Fibroblast of skin of right biceps (primary cell): ENCODE results near the gene STX4.

Experiments
- DNase-seq: peaks from one replicate; pipeline ENCODE4 v3.0.0-alpha.2; 2013

Gene STX4

DNA sequence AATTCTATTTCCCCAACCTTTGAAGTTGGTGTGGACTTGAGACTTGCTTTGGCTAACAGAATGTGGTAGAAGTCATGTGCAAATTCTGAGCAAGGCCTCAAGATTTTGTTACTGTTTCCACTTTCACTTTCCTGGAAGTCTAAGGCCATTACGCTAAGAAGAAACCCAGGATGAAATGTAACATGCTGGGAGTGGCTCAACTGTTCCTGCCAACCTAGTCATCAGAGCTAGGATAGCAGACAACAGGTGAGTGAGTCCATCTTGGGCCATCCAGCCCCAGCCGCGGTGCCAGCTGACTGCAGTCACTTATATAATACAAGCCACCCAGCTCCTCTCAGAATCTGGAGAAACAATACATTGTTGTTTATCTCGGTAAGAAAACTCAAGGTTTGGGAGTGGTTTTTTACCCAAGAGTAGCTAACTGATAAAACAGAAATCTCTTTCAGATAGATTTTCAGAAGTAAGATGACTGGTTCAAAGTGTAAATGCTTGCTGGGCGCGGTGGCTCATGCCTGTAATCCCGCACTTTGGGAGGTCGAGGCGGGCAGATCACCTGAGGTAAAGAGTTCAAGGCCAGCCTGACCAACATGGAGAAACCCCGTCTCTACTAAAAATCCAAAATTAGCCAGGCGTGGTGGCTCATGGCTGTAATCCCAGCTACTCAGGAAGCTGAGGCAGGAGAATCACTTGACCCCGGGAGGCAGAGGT lies 10.7 kb upstream of the STX4 start:
- DNase-seq: no peak

DNA sequence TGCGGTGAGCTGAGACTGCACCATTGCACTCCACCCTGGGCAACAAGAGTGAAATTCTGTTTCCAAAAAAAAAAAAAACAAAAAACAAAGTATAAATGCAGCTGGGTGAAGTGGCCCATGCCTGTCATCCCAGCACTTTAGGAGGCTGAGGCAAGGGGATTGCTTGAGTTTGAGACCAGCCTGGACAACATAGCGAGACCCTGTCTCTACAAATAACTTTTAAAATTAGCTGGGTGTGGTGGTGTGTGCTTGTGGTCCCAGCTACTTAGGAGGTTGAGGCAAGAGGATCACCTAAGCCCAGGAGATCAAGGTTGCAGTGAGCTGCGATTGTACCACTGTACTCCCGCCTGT lies 10.1 kb upstream of the STX4 start:
- DNase-seq: no peak

DNA sequence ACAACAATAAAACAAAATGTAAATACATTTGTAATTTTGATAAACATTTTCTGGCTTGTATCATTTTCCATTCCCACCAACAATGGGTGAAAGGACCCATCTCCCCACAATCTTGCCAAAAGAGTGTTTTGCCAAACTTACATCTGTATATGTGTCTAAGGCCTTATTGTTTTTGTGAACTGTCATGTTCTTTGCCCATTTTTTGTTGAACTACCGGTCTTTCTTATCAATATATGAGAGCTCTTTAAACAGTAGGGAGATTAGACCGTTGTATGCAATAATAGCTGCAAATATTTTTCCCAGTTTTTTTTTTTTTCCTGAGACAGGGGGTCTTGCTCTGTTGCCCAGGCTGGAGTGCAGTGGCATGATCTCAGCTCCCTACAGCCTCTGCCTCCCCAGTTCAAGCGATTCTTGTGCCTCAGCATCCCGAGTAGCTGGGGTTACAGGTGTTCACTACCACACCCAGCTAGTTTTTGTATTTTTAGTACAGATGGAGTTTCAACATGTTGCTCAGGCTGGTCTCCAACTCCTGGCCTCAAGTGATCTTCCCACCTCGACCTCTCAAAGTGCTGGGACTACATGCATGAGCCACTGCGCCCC lies 9.6 kb upstream of the STX4 start:
- no peak for DNase-seq

- DNase-seq: no peak
Observed at GRCh38 chr16:31025339-31025738, 8.0 kb upstream of the STX4 start.

- no peak for DNase-seq
Observed at GRCh38 chr16:31029272-31029671, 4.1 kb upstream of the STX4 start.

DNA sequence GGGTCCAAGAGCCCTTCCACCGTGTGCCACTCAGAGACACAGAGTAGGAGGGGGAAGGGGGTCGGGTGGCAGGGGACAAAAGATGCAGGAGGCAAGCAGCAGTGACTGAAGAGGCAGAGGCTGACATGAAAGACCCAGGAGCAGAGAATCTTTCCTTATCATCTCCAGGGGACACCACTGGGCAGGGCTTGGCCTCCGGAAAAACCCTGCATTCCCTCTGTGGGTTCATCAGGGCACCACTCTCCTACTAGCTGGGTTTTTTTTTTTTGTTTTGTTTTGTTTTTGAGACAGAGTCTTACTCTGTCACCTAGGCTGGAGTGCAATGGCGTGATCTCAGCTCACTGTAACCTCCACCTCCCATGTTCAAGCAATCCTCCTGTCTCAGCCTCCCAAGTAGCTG lies 2.1 kb upstream of the STX4 start:
- no peak for DNase-seq

- peak; percentile 77 for DNase-seq
Observed at GRCh38 chr16:31033709-31034492, 543 bp downstream of the STX4 start.

- DNase-seq: no peak
Observed at GRCh38 chr16:31036691-31037090, 3.3 kb downstream of the STX4 start.

GRCh38 chr16:31038993-31039392 lies 5.6 kb downstream of the STX4 start:
- no peak for DNase-seq

GRCh38 chr16:31042866-31043265 lies 9.5 kb downstream of the STX4 start:
- no peak for DNase-seq

DNA sequence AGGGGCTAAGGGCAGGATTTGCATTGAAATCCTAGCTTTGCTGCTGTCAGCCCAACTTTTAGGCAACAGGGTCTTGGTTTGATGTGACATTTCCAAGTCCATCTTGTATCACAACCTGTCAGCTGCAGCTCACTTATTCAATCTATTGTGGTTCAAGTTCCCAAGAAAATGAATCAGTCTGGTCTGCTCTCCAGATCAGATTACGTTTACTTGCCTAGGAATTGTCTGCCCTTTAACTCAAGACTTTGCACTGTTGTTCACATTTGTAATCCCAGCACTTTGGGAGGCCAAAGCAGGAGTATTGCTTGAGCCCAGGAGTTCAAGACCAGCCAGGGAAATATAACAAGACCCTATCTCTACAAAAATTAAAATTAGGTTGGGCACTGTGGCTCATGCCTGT lies 10.0 kb downstream of the STX4 start:
- no peak for DNase-seq

DNA sequence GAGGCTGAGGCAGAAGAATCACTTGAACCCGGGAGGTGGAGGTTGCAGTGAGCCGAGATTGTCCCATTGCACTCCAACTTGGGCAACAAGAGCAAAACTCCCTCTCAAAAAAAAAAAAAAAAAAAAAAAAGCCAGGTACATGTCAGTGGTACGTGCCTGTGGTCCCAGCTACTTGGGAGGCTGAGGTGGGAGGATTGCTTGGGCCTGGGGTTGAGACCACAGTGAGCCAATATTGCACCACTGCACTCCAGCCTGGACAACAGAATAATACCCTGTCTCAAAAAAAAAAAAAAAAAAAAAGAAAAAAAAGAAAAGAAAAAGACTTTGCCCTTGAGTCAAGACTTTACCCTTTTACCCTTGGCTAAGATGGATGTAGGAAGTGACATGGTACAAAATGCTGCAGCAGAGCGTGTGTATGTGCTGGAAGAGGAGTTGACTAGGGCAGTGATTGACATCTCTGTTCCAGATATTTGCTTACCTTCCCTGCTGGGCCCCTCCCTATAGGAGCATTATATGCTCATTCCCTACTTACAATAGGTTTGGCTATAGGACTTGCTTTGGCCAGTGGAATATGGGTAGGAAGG lies 10.6 kb downstream of the STX4 start:
- no peak for DNase-seq

GRCh38 chr16:31050280-31051030 lies 17.1 kb downstream of the STX4 start:
- DNase-seq: no peak

DNA sequence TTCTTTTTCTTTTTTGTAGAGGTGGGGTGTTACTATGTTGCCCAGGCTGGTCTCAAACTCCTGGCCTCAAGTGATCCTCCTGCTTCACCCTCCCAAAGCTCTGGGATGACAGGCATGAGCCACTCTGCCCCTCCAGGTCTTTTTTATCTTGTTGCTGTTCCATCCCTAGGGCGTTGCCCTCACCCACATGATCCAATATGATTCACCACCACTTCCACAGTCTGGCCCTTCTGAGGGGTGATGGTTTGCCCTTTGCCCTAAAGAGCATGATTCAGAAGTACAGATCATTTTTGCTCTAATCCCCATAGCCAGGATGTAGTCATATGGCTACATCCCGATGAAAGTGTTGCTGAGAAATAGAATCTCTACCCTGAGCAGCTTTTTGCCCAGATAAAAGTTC lies 18.8 kb downstream of the STX4 start:
- DNase-seq: peak; percentile 93

DNA sequence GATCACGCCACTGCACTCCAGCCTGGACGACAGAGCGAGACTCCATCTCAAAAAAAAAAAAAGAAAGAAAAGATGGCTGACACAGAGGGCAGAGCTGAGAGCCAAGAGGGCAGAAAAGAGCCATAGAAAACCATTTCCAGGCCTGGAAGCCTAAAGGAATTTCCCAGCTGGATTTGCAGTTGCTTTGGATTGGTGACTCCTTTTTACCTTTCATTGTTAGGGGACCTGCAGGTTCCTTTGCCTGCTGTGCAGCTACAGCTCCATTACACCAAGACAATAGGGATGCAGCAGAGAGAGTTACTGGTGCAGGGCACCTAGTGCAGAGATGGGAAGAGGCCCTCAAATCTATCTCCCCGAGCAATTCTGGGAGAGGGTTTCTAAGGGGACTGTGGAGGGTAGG lies 22.3 kb downstream of the STX4 start:
- no peak for DNase-seq

GRCh38 chr16:31061126-31061812 lies 27.9 kb downstream of the STX4 start:
- no peak for DNase-seq

DNA sequence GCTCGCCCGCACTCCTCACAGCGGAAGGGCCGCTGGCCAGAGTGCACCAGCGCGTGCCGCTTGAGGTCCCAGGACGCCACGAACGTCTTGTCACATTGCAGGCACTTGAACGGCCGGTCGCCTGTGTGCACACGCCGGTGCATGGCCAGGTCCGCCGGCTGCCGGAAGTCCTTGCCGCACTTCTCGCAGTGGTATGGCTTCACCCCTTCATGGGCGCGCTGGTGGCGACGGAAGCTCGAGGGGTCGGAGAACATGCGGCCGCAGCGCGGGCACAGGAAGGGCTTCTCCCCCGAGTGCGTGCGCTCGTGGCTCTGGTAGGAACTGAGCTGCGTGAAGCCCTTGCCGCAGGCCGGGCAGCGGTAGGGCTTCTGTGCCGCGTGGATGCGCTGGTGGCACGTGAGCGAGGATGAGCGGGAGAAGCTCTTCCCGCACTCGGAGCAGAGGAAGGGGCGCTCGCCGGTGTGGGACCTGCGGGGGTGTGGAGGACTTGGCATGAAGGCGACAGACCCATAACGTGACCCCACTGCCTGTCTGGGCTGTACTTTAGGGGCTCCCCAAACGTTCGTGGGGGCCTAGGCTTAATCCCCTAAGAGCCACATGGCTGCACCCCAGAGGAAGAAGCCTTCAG lies 28.6 kb downstream of the STX4 start:
- DNase-seq: no peak

DNA sequence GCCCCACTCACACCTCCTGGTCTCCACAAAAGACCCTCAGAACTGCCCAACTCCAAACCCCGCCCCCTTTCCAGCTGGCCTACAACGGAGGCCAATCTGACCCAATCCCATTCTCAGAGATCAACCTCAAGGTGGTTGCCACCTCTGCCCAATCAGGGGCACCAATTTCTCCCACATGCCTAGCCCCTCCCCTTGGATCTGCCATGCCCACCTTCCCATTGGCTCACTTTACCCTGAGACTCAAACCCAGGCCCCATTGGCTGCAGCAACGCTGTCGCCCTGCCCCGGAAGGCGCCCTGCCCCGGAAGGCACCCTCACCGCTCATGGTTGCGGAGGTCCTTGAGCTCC lies 30.1 kb downstream of the STX4 start:
- no peak for DNase-seq

- no peak for DNase-seq
Observed at GRCh38 chr16:31063843-31064611, 30.7 kb downstream of the STX4 start.

DNA sequence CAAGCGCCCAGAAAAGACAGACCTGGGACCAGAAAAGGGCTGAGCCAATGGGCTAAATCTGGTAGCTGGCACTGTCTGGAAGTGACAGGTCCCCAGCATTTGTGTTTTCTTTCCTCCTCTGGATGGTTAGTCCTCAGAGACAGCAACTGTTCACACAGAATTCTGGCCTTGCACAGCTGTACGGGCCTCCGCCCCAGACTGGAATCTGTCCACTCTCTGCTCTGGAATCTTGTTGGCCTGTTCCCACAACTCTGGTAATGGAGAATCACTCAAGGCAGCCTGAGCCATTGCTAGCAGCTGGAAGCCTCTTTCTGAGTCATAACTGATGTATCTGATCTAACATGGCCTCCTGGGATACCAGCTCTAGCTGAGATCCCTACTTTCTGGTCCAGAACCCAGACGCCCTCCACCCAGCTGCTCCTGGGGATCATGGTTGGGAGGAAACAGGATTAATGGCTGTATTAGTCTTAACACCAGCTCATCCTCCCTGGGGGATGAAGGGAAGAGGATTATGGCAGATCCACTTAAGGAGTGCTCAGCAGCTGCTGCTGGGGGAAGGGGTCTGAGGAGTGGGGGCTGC lies 31.6 kb downstream of the STX4 start:
- peak; percentile 94 for DNase-seq

DNA sequence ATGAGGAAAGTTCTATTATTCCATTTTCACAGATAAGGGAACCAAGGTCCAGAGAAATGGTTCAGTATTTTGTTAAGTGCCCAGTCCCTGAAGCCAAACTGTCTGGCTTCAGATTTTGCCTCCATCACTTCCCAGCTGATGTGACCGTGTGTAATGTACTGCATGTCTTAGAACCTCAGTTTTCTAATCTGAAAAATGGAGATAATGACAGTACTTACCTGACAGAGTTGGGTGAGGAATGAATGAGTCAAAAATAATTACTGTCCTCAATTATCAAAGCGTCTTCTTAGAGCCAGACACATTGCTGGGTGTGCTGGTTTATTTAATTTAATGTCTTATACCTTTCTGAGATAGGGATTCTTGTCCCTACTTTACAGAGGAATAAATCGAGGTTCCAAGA lies 34.0 kb downstream of the STX4 start:
- DNase-seq: no peak
